Activated CD4-positive, alpha-beta T cell treated with anti-CD3 and anti-CD28 coated beads for 48 hours (primary cell): ENCODE measurements around the gene TPK1.
A peak's percentile ranks its signal among the peaks of the same experiment; 100 is the strongest.

Experiments
- DNase-seq: peaks from one replicate; pipeline ENCODE4 v3.0.0-alpha.2; 2020

TPK1 gene

GRCh38 chr7:144835652-144836544, at the start of gene TPK1:
Gene TPK1, minus strand, starts transcription at chr7:144836053. Its CDS starts 451 bp downstream, at chr7:144835602.
- DNase-seq = peak; percentile 92

- no peak for DNase-seq
Observed at GRCh38 chr7:144885478-144885877, 49.6 kb upstream of the TPK1 start.

GRCh38 chr7:144884896-144885295, 49.0 kb upstream of the TPK1 start:
- DNase-seq = no peak

- no peak for DNase-seq
Observed at GRCh38 chr7:144873316-144873845, 37.5 kb upstream of the TPK1 start.

GRCh38 chr7:144869082-144869481, 33.2 kb upstream of the TPK1 start:
- no peak for DNase-seq

GRCh38 chr7:144866189-144866588, 30.3 kb upstream of the TPK1 start:
- DNase-seq = no peak

- no peak for DNase-seq
Observed at GRCh38 chr7:144863320-144863647, 27.4 kb upstream of the TPK1 start.

GRCh38 chr7:144862612-144863319, 26.9 kb upstream of the TPK1 start:
- DNase-seq = no peak

- DNase-seq = no peak
Observed at GRCh38 chr7:144859739-144860138, 23.9 kb upstream of the TPK1 start.

- no peak for DNase-seq
Observed at GRCh38 chr7:144857463-144857862, 21.6 kb upstream of the TPK1 start.

GRCh38 chr7:144854839-144855424, 19.1 kb upstream of the TPK1 start:
- DNase-seq = no peak

GRCh38 chr7:144853542-144853941, 17.7 kb upstream of the TPK1 start:
- DNase-seq = no peak

GRCh38 chr7:144848078-144848477, 12.2 kb upstream of the TPK1 start:
- DNase-seq = no peak

GRCh38 chr7:144842377-144842851, 6.6 kb upstream of the TPK1 start:
- peak; percentile 50 for DNase-seq

GRCh38 chr7:144836545-144836842, 641 bp upstream of the TPK1 start:
- DNase-seq = no peak

GRCh38 chr7:144835155-144835611, 670 bp downstream of the TPK1 start:
- peak; percentile 55 for DNase-seq

GRCh38 chr7:144834641-144835144, 1.2 kb downstream of the TPK1 start:
- peak; percentile 56 for DNase-seq

- DNase-seq = no peak
Observed at GRCh38 chr7:144830811-144831210, 5.0 kb downstream of the TPK1 start.

- DNase-seq = no peak
Observed at GRCh38 chr7:144830024-144830785, 5.6 kb downstream of the TPK1 start.

GRCh38 chr7:144827621-144828020, 8.2 kb downstream of the TPK1 start:
- DNase-seq = no peak

- DNase-seq = no peak
Observed at GRCh38 chr7:144826208-144826607, 9.6 kb downstream of the TPK1 start.

GRCh38 chr7:144824360-144824759, 11.5 kb downstream of the TPK1 start:
- no peak for DNase-seq

- no peak for DNase-seq
Observed at GRCh38 chr7:144822223-144822622, 13.6 kb downstream of the TPK1 start.
